HEK293 (cell line): Measurements from ENCODE around the gene CNOT11.

Experiments used
- CTCF ChIA-PET: fragments of 350-600 bp; formaldehyde crosslinking; extraction: SDS; loops from one replicate; lab custom pipeline; 2021; ENCODE audit warnings: antibody characterized with exemption; lab: Yijun Ruan, JAX
- POLR2A ChIA-PET: fragments of 300-600 bp; formaldehyde crosslinking; extraction: SDS; loops from one replicate; lab custom pipeline; 2020; ENCODE audit warnings: antibody characterized with exemption, inconsistent platforms; lab: Yijun Ruan, JAX
- H3K27ac ChIP-seq: fragments of 200-500 bp; sonication (Bioruptor generic); 2 replicates; pipeline ENCODE4 v1.5.1; 2014; ENCODE audit warnings: low read depth, low read length, control low read depth, inconsistent platforms; ENCODE audit errors: extremely low read depth
- H3K36me3 ChIP-seq, 2 experiments: fragments of 200-500 bp in 1 of 2; sonication (Bioruptor generic) in 1 of 2; 1 replicate in 1 of 2; 2 replicates in 1 of 2; pipeline ENCODE4 v1.5.1; 2014 to 2017; ENCODE audit warnings: inconsistent platforms in 2 of 2, low read length in 2 of 2; ENCODE audit not compliant: control insufficient read depth in 2 of 2, insufficient read depth in 1 of 2
- H3K4me1 ChIP-seq: fragments of 200-500 bp; sonication (Bioruptor generic); 2 replicates; pipeline ENCODE4 v1.5.1; 2014; ENCODE audit warnings: mild to moderate bottlenecking, low read length, inconsistent platforms; ENCODE audit not compliant: control insufficient read depth, insufficient read depth
- H3K4me3 ChIP-seq: 2 replicates; pipeline ENCODE4 v1.5.1; 2011; ENCODE audit warnings: low read depth, mild to moderate bottlenecking, control low read depth, low read length, moderate library complexity
- H3K9me3 ChIP-seq: fragments of 200-500 bp; sonication (Bioruptor generic); 2 replicates; pipeline ENCODE4 v1.5.1; 2014; ENCODE audit warnings: low read depth, low read length, inconsistent platforms; ENCODE audit not compliant: control insufficient read depth, insufficient read depth
- FEZF1 ChIP-seq: fragments of 450-650 bp; formaldehyde crosslinking; IDR thresholded peaks from 2 replicates; pipeline ENCODE4 v1.5.1; 2016; ENCODE audit warnings: missing biosample characterization, missing genetic modification characterization
- HOXD13 ChIP-seq: sonication (generic); formaldehyde crosslinking; IDR thresholded peaks from 2 replicates; pipeline ENCODE4 v1.8.0; 2022; ENCODE audit warnings: missing genetic modification reagents, borderline replicate concordance
- IKZF3 ChIP-seq: fragments of 450-650 bp; IDR thresholded peaks from 2 replicates; pipeline ENCODE4 v1.5.0; 2018; ENCODE audit warnings: missing biosample characterization, mild to moderate bottlenecking, missing genetic modification characterization, moderate library complexity
- INSM2 ChIP-seq: fragments of 450-650 bp; formaldehyde crosslinking; IDR thresholded peaks from 2 replicates; pipeline ENCODE4 v1.5.1; 2016; ENCODE audit warnings: missing biosample characterization, missing genetic modification characterization
- KLF10 ChIP-seq: fragments of 450-650 bp; IDR thresholded peaks from 2 replicates; pipeline ENCODE4 v1.5.1; 2018; ENCODE audit warnings: missing biosample characterization, mild to moderate bottlenecking, missing genetic modification characterization
- REPIN1 ChIP-seq: fragments of 450-650 bp; formaldehyde crosslinking; IDR thresholded peaks from 2 replicates; pipeline ENCODE4 v1.5.1; 2017; ENCODE audit warnings: missing biosample characterization, missing genetic modification characterization, low read depth
- TCF7L2 ChIP-seq: IDR thresholded peaks from 2 replicates; pipeline ENCODE4 v1.6.1; 2011; ENCODE audit warnings: low read depth, mild to moderate bottlenecking, inconsistent platforms, low read length, moderate library complexity, borderline replicate concordance
- WT1 ChIP-seq: fragments of 450-650 bp; formaldehyde crosslinking; IDR thresholded peaks from 2 replicates; pipeline ENCODE4 v1.5.1; 2016; ENCODE audit warnings: missing biosample characterization, missing genetic modification characterization
- ZBTB20 ChIP-seq: fragments of 450-650 bp; formaldehyde crosslinking; IDR thresholded peaks from 2 replicates; pipeline ENCODE4 v1.5.1; 2016; ENCODE audit warnings: missing biosample characterization, missing genetic modification characterization
- ZBTB6 ChIP-seq: fragments of 450-650 bp; formaldehyde crosslinking; IDR thresholded peaks from 2 replicates; pipeline ENCODE4 v1.5.1; 2017; ENCODE audit warnings: missing biosample characterization, missing genetic modification characterization
- ZBTB8A ChIP-seq: fragments of 450-650 bp; formaldehyde crosslinking; IDR thresholded peaks from 2 replicates; pipeline ENCODE4 v1.5.1; 2016; ENCODE audit warnings: missing biosample characterization, missing genetic modification characterization
- ZFHX2 ChIP-seq: fragments of 450-650 bp; formaldehyde crosslinking; conservative IDR thresholded peaks from 2 replicates; pipeline ENCODE4 v1.5.1; 2016; ENCODE audit warnings: missing biosample characterization, missing genetic modification characterization
- ZFP37 ChIP-seq: fragments of 450-650 bp; formaldehyde crosslinking; IDR thresholded peaks from 2 replicates; pipeline ENCODE4 v1.5.1; 2016; ENCODE audit warnings: missing biosample characterization, missing genetic modification characterization
- ZNF121 ChIP-seq: fragments of 450-650 bp; formaldehyde crosslinking; IDR thresholded peaks from 2 replicates; pipeline ENCODE4 v1.5.1; 2016; ENCODE audit warnings: missing biosample characterization, missing genetic modification characterization
- ZNF133 ChIP-seq: fragments of 450-650 bp; formaldehyde crosslinking; IDR thresholded peaks from 2 replicates; pipeline ENCODE4 v1.5.1; 2016; ENCODE audit warnings: missing biosample characterization, missing genetic modification characterization
- ZNF140 ChIP-seq: fragments of 450-650 bp; formaldehyde crosslinking; IDR thresholded peaks from 2 replicates; pipeline ENCODE4 v1.5.1; 2016; ENCODE audit warnings: missing biosample characterization, missing genetic modification characterization
- ZNF148 ChIP-seq: fragments of 450-650 bp; formaldehyde crosslinking; IDR thresholded peaks from 2 replicates; pipeline ENCODE4 v1.5.0; 2017; ENCODE audit warnings: missing biosample characterization, missing genetic modification characterization, borderline replicate concordance
- ZNF157 ChIP-seq: fragments of 450-650 bp; formaldehyde crosslinking; IDR thresholded peaks from 2 replicates; pipeline ENCODE4 v1.5.1; 2016; ENCODE audit warnings: missing biosample characterization, missing genetic modification characterization
- ZNF211 ChIP-seq: fragments of 450-650 bp; formaldehyde crosslinking; IDR thresholded peaks from 2 replicates; pipeline ENCODE4 v1.5.1; 2016; ENCODE audit warnings: low read depth, missing biosample characterization, missing genetic modification characterization
- ZNF362 ChIP-seq: fragments of 450-650 bp; formaldehyde crosslinking; IDR thresholded peaks from 2 replicates; pipeline ENCODE4 v1.5.1; 2016; ENCODE audit warnings: missing biosample characterization, missing genetic modification characterization
- ZNF366 ChIP-seq: fragments of 450-650 bp; formaldehyde crosslinking; conservative IDR thresholded peaks from 2 replicates; pipeline ENCODE4 v1.5.1; 2016; ENCODE audit warnings: missing biosample characterization, missing genetic modification characterization
- ZNF404 ChIP-seq: fragments of 450-650 bp; formaldehyde crosslinking; IDR thresholded peaks from 2 replicates; pipeline ENCODE4 v1.5.1; 2017; ENCODE audit warnings: missing biosample characterization, missing genetic modification characterization
- ZNF48 ChIP-seq: fragments of 450-650 bp; formaldehyde crosslinking; IDR thresholded peaks from 2 replicates; pipeline ENCODE4 v1.5.1; 2016; ENCODE audit warnings: missing biosample characterization, missing genetic modification characterization
- ZNF610 ChIP-seq: fragments of 450-650 bp; formaldehyde crosslinking; IDR thresholded peaks from 2 replicates; pipeline ENCODE4 v1.5.1; 2016; ENCODE audit warnings: missing biosample characterization, missing genetic modification characterization, borderline replicate concordance
- ZNF626 ChIP-seq: fragments of 450-650 bp; sonication (Bioruptor Pico); formaldehyde crosslinking; IDR thresholded peaks from 2 replicates; pipeline ENCODE4 v1.5.1; 2018; ENCODE audit warnings: missing biosample characterization, missing genetic modification characterization, inconsistent platforms
- ZNF645 ChIP-seq: fragments of 450-650 bp; formaldehyde crosslinking; IDR thresholded peaks from 2 replicates; pipeline ENCODE4; 2016; ENCODE audit warnings: missing biosample characterization, missing genetic modification characterization
- ZNF658 ChIP-seq: fragments of 450-650 bp; formaldehyde crosslinking; IDR thresholded peaks from 2 replicates; pipeline ENCODE4; 2016; ENCODE audit warnings: missing biosample characterization, missing genetic modification characterization
- ZNF660 ChIP-seq: fragments of 450-650 bp; IDR thresholded peaks from 2 replicates; pipeline ENCODE4 v1.5.1; 2018; ENCODE audit warnings: missing biosample characterization, mild to moderate bottlenecking, missing genetic modification characterization
- ZNF677 ChIP-seq: fragments of 450-650 bp; IDR thresholded peaks from 2 replicates; pipeline ENCODE4 v1.5.0; 2018; ENCODE audit warnings: missing biosample characterization, mild to moderate bottlenecking, missing genetic modification characterization, moderate library complexity
- ZSCAN16 ChIP-seq: fragments of 450-650 bp; formaldehyde crosslinking; IDR thresholded peaks from 2 replicates; pipeline ENCODE4 v1.5.1; 2016; ENCODE audit warnings: missing biosample characterization, missing genetic modification characterization

CNOT11 gene

GRCh38 chr2:101273056-101273455 lies 20.4 kb downstream of the CNOT11 start:
- Histone ChIP-seq H3K4me3 (no peak overlapping the region), H3K9me3 (no peaks in the 10 kb centered on the region), H3K36me3 (peaks cover 36 to 73% of the 10 kb centered on the region in 2 experiments), H3K4me1 (no peaks in the 10 kb centered on the region), H3K27ac (no peak overlapping the region)
- CTCF ChIA-PET: no interaction called here
- POLR2A ChIA-PET: no interaction called here
- TF ChIP-seq REPIN1 (tag by site-specific recombination) (no peak), ZNF645 (tag by site-specific recombination) (no peak), ZNF610 (tag by site-specific recombination) (no peak), ZSCAN16 (tag by site-specific recombination) (no peak), ZBTB8A (no peak), ZFP37 (tag by site-specific recombination) (no peak), ZBTB20 (no peak), ZNF148 (no peak), WT1 (no peak), ZFHX2 (tag by site-specific recombination) (no peak), ZNF157 (tag by site-specific recombination) (no peak), INSM2 (tag by site-specific recombination) (no peak), FEZF1 (no peak), ZNF121 (no peak), HOXD13 (CRISPR knock-in tag) (no peak), ZNF211 (tag by site-specific recombination) (no peak), KLF10 (tag by site-specific recombination) (no peak), ZNF677 (tag by site-specific recombination) (no peak)
- TF ChIP-seq, all 188 proteins: peak for 0

- Histone ChIP-seq H3K4me3 (no peak overlapping the region), H3K36me3 (peaks cover 38 to 69% of the 10 kb centered on the region in 2 experiments), H3K27ac (no peak overlapping the region), H3K9me3 (no peaks in the 10 kb centered on the region), H3K4me1 (no peaks in the 10 kb centered on the region)
- CTCF ChIA-PET: interaction anchor here (0.7 kb wide), 1 partner anchor 646 kb away, joined by 3 read pairs; no protein-coding TSS in a partner anchor
- POLR2A ChIA-PET: no interaction called here
- TF ChIP-seq ZBTB6 (tag by site-specific recombination) (no peak), ZNF660 (no peak), ZNF626 (no peak), ZNF48 (tag by site-specific recombination) (no peak), ZNF610 (tag by site-specific recombination) (no peak), ZNF404 (tag by site-specific recombination) (no peak), ZNF140 (tag by site-specific recombination) (no peak), ZNF211 (tag by site-specific recombination) (no peak), ZNF658 (tag by site-specific recombination) (no peak), ZNF362 (tag by site-specific recombination) (no peak), IKZF3 (tag by site-specific recombination) (no peak), ZNF133 (tag by site-specific recombination) (no peak), ZNF366 (tag by site-specific recombination) (no peak), TCF7L2 (no peak)
Observed at GRCh38 chr2:101274142-101274541, 21.5 kb downstream of the CNOT11 start.
